ENCODE measurements around the gene LHX1. TPM values are rescaled to one million over a fixed set of nuclear protein-coding genes. Genes with fewer than 3 reads are reported as not detected.

The LHX1 gene
- total RNA-seq, 1 experiment from 2014 or later = 0.61 TPM

DNA sequence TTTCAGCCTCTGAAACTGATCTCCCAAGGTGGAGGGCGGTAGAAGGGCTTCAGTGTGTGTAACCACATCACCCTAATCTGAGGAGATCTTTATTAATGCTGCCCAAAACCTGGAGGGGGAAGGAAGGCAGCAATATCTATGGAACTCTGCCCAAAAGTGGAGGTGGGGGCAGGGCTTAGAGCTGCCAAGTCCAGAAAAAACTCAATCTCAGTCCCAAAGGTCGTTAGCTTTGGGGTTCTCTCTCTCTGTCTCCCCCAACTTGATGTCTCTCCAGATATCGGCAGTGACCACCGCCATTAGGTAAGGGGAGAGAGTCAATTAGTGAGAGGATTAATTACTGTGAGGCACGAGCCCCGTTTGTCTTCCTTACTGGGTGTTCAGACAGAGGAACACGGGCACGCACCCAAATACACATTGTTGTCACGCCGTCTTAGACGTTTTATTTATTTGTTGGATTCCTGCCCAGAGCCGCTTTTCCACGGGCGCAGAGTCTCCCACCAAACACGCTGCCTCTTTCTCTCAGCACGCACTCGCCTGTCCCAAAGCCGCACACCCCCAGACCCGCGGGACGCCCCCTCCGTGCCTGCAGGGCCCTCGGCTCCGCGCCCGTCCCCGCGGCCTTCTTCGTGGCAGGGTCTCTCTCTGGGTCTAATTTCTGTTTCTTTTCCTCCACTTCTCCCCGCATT, 5.4 kb upstream of the LHX1 start (continued):
- TF ChIP-seq ZNF532 (CRISPR knock-in tag; IDR thresholded peaks at IDR 0.05; ENCODE audit: borderline replicate concordance) (no peak), E2F1 (CRISPR knock-in tag; IDR thresholded peaks at IDR 0.05) (no peak), ATF1 (CRISPR knock-in tag; IDR thresholded peaks at IDR 0.05) (no peak), ZNF512 (CRISPR knock-in tag; IDR thresholded peaks at IDR 0.05; ENCODE audit: borderline replicate concordance) (no peak), ZBTB21 (CRISPR knock-in tag; IDR thresholded peaks at IDR 0.05; ENCODE audit: borderline replicate concordance) (no peak)
- TF ChIP-seq, protein P1, sequence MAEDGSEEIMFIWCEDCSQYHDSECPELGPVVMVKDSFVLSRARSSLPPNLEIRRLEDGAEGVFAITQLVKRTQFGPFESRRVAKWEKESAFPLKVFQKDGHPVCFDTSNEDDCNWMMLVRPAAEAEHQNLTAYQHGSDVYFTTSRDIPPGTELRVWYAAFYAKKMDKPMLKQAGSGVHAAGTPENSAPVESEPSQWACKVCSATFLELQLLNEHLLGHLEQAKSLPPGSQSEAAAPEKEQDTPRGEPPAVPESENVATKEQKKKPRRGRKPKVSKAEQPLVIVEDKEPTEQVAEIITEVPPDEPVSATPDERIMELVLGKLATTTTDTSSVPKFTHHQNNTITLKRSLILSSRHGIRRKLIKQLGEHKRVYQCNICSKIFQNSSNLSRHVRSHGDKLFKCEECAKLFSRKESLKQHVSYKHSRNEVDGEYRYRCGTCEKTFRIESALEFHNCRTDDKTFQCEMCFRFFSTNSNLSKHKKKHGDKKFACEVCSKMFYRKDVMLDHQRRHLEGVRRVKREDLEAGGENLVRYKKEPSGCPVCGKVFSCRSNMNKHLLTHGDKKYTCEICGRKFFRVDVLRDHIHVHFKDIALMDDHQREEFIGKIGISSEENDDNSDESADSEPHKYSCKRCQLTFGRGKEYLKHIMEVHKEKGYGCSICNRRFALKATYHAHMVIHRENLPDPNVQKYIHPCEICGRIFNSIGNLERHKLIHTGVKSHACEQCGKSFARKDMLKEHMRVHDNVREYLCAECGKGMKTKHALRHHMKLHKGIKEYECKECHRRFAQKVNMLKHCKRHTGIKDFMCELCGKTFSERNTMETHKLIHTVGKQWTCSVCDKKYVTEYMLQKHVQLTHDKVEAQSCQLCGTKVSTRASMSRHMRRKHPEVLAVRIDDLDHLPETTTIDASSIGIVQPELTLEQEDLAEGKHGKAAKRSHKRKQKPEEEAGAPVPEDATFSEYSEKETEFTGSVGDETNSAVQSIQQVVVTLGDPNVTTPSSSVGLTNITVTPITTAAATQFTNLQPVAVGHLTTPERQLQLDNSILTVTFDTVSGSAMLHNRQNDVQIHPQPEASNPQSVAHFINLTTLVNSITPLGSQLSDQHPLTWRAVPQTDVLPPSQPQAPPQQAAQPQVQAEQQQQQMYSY (CRISPR knock-in tag; IDR thresholded peaks at IDR 0.05) = no peak

- POLR2A ChIA-PET = no interaction called here
- DNase-seq (ENCODE audit: low spot score) (no peak), ATAC-seq (no peak)
- no peak for TF ChIP-seq STAT6 (CRISPR knock-in tag; conservative IDR thresholded peaks at IDR 0.05; ENCODE audit: low read depth)
- TF ChIP-seq ZNF232 (CRISPR knock-in tag; IDR thresholded peaks at IDR 0.05) = no peak
- no peak for TF ChIP-seq KAT7 (CRISPR knock-in tag; IDR thresholded peaks at IDR 0.05; ENCODE audit: borderline replicate concordance)
- no peak for TF ChIP-seq ZNF138 (CRISPR knock-in tag; conservative IDR thresholded peaks at IDR 0.05)
- no peak for TF ChIP-seq ZNF671 (CRISPR knock-in tag; IDR thresholded peaks at IDR 0.05)
- TF ChIP-seq TEAD1 (CRISPR knock-in tag; IDR thresholded peaks at IDR 0.05) = no peak
- no peak for TF ChIP-seq FOXJ3 (CRISPR knock-in tag; IDR thresholded peaks at IDR 0.05; ENCODE audit: borderline replicate concordance)
- no peak for TF ChIP-seq ETV6 (CRISPR knock-in tag; IDR thresholded peaks at IDR 0.05)
- TF ChIP-seq JUN (CRISPR knock-in tag; IDR thresholded peaks at IDR 0.05) = no peak
- Mint-ChIP-seq H3K4me3 (peak overlapping the region; percentile 61), H3K27ac (no peak overlapping the region), H3K27me3 (ENCODE audit: low read depth) (peaks cover 98% of the 10 kb centered on the region), H3K36me3 (no peaks in the 10 kb centered on the region), H3K9me3 (no peaks in the 10 kb centered on the region), H3K4me1 (peaks cover 76% of the 10 kb centered on the region)
- CTCF ChIA-PET = no interaction called here
These were observed 4.9 kb upstream of the LHX1 start for GRCh38 chr17:36932383-36932693.
